ENCODE data around the gene SLC23A3.
A peak's percentile ranks its signal among the peaks of the same experiment; 100 is the strongest.

Gene SLC23A3

DNA sequence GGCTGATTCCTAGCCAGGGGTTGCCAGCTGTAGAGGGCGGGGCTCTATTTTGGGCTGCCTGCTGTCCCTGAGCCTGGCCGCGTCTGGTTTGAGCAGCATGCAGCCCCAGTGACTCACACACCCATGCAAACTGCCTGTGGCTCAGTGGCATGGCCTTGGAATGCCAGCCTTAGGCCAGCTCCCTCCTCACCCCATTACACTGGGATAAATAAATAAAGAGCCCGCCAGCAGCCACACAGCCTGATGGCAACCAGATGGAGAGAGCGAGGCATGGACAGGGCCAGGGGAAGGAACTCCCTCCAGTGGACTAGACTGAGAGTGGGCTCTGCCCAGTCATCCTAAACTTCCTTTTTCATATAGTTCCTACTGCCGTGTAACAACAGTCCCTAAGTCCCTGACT, 27.5 kb downstream of the SLC23A3 start:
- no peak for DNase-seq (ENCODE audit: low spot score)

DNA sequence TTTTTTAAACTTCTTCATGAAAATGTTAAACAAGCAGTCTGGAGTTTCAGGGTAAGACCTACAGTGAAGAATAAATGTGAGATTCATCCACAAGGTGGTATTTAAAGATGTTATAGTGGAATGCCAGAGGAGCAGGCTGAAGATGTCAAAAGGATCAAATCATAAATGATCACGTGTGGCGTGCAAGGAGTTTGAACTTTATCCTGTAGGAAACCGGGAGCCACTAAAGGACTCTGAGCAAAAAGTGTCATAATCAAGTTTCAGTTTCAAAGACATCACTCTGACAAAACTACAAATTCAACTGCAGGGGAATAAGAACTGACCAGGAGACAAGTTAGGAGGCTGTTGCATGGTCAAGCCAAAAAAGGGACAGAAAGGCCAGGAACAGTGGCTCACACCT, 29.1 kb downstream of the SLC23A3 start:
- no peak for DNase-seq (ENCODE audit: low spot score)

DNA sequence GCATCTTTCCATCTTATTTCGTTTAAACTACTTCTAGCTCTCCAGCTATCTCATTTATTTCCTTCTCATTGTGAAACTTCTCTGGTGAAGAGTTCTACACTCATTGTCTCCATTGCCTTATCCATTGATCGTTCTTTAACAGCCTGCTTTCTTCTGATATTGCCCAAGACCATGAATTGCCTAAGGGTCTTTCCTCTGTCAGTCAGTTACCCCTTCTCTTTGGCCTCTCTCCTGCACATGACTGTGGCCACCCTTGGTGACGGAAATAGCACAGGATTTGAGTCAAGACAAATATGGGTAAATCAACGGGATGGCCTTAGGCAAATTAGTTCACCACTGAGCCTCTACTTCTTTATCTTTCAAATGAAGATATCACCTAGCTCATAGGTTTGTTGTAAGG, 35.9 kb downstream of the SLC23A3 start:
- no peak for DNase-seq (ENCODE audit: low spot score)

DNA sequence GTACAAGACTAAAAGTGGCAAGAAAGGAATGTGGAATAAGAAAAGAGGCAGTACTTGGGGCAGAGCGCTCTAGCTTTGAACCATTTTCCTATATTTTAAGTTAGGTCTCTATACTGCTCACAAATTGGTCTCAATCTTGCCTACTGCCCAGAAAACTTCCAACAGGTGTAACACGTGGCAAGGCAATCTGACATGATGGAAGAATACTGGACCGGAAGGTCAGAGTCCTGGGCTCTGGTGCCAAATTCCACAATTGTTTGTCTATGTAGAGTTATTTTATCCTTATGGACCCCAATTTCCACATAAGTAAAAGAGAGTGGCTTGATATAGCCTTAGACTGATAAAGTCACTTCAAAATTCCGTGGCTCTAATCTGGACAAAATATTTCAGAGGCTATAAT, 38.1 kb downstream of the SLC23A3 start:
- DNase-seq (ENCODE audit: low spot score) = no peak

DNA sequence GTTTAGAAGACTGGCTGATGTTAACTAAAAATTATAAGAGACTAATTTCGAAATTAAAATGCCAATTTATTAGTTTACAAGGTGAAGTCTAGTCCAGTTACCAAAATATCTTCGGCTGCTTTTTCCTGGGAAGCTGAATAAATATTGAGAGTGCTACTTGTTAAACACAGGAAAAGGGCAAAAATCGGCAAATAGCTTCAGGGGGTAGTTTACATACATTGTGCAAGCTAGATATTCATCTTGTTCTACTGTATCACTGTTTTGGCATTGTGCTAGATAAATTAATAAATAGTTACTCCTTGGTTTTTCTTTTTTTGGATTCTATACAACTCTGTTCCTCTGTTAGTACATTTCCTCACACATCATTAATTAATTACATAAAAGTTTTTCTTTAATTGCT, 38.5 kb downstream of the SLC23A3 start:
- no peak for DNase-seq (ENCODE audit: low spot score)

DNA sequence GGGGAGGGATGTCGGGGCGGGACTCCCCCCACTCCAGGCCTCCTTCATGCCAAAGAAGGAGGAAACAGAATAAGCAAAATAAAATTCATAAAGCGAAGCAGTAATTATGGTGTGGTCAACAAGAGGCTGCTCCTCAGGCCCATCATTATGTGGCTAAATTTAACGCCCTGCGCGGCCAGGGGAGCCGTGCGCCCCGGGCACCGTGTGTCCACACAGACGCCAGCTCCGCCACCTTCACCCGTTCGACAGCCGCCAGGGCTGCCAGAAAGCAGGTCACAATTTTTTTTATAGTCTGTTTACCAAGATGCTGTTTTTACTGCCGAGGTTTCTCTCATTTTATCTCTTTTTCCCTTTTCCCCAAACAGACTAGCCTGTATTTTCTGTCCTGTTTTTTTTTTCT, 40.2 kb downstream of the SLC23A3 start:
- no peak for DNase-seq (ENCODE audit: low spot score)

DNA sequence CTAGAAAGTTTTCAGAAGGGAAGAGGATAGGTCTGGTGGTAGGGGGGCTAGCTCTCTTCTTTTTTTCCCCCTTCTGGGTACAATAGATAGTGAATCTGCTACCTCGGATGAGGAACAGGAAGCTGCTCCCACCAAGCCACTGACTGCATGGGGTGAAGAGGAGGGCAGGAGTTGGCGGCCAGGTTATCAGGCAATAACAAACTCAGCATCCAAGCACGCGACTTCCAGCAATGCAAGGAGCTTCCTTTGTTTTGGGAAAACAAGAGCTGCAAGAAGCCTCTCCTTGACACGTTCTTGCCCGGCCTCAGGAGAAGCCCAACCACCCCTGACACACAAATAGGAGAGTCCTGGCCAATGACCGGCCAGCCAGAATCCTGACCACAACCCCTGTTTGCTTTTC, 41.4 kb downstream of the SLC23A3 start:
- DNase-seq (ENCODE audit: low spot score) = no peak

DNA sequence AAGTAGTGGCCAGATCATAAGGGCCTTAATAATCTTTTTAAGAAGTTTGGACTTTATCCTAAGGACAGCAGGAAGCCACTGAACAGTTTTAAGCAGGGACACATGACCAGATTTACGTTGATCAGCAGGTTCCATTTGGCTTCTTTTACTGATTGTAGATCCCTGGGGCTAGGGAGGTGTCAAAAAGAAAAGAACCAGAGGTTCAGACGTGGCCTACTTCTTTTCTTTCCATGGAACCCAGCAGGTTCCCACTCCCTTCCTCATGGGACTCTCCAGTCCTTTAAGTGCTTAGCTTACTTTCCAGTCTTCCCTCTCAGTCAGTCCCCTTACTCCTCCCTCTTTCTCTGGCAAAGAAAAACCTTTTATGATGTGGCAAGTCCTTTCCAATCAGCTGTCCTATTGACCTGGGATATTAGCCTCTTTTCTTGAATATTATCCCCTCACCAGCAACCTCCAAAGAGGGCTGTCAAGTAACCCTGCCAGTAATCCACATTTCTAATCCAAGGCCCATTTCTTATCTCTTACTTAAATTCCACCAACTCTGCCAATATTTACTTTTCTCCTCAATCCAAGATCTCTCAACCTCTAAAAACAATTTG, 42.7 kb downstream of the SLC23A3 start:
- no peak for DNase-seq (ENCODE audit: low spot score)

DNA sequence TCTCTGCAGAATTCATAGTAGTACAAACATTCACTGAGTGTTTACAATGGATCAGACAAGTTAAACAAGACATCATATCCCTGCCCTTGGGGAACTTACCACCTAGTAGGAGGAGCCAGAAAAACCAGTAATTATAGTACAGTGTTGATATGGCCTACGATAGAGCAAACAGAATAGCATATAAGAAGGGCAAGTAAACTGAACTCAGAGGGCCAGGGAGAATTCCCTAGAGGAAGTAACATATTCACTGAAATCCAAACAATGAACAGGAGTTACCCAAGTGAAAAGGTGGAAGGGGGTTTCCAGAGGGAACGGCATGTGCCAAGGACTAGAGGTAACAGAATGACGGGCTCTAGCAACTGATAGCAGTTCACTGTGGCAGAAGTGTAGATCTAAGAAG, 43.3 kb downstream of the SLC23A3 start:
- no peak for DNase-seq (ENCODE audit: low spot score)

DNA sequence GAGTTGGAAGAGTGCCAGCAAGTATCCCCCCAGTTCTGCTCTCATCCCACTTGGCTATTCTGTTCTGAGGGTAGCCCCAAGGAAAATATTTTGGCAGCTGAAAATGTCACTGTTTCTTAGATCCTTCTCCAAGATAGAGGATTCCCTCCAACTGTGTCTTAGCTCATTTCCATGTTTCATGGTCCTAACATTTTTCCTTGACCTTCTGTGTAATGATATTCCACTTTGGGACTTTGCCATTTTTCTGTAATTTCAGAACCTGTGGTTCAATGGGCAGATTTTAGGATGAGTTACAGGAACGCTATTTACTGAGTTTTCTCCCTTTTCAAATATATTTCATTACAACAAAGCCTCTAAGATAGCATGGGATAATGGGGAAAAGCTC, 44.0 kb downstream of the SLC23A3 start:
- DNase-seq (ENCODE audit: low spot score) = no peak

DNA sequence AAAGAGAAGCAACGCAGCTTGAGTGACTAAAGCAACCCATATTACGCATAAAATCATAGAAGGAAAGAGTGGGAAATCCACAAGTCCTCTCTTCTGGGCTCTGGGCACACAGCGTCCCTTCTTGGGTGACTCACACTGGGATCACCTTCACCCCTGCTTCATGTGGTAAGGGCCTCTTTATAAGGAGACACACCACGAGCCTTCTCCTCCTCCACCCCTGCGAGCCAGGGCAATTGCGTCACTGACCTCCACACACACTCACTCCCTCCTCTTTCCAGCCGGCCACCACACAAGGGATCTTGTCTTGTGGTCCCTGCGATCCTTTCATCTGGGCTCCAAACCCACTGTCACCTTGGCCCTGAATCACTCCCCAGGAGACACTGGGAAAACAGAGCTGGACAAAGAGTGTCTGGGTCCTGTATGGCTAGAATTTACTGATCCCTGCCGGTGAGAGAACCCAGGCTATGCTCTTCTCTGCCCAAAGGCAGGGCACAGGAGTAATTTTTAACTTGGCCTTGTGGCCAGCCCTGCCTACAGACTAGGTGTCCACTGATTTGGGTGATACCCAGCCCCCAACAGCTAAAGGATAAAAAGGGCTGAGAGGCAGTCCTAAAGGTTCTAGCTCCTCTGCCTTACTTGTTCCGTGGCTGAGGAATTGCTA, 44.5 kb downstream of the SLC23A3 start:
- no peak for DNase-seq (ENCODE audit: low spot score)

DNA sequence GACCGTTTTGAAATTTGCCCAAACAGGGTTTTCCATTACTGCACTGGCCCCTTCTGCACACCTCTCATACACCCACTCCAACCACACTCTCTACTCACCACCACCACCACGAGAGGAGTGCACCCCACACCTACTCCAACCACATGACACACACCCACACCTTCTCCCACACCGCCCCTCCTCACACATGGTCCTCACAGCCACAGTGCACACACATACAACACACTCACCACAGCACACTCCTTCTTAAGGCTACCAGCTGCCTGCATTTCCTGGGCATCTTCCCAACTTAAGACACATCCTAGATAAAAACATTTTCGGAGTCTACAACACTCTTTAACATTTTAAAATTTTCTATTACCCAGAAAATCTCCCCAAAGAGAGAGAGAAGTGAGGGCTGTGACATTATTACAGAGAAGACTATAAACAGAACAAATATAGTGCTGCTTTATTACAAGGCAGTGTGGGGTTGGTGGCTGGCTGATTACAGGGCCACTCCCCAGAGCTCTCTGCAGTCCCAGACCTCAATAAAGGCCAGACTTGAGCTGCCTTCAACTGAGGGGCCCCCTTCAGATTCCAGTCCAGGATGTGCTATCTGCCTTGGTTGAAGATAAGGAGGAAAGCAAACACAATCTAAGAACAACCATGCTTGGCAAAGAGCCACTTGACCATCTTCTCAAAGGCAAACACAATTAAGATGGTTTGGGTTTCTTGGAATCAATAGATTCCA, 45.3 kb downstream of the SLC23A3 start:
- DNase-seq (ENCODE audit: low spot score) = no peak

DNA sequence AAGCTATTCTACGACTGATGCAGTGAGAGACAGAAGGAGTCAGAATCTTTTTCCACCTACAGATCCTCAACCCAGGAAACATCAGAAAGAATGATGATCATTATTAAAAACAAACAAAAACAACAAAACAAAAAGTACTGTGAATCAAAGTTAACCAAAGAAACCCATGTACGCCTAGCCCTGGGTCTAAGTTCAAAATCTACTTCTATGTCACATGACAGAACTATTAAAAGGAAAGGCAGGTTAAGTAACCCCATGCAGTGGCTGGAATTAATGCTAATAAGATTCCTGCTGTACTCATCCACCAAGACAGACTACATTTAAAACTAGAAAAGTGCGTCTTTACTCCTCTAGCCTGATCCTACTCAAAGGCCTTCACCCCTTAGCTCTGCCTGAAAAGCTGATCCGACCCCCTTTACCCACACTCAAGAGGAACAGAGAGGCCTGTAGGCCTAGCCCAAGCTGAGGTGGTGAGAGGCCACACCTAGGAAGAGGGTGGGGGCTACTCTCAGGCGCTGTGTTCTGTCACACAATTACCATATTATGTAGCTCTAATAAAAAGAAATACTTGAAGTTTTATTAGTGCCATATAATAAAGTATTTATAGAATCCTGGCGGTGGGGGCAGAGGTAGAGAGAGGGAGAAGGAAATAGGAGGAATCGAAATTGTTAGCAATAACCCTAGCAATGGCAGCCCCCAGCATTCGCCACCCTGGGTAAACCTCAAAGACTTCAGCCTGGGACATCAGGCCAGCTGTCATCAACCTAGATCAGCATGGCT, 46.3 kb downstream of the SLC23A3 start:
- DNase-seq (ENCODE audit: low spot score) = no peak

DNA sequence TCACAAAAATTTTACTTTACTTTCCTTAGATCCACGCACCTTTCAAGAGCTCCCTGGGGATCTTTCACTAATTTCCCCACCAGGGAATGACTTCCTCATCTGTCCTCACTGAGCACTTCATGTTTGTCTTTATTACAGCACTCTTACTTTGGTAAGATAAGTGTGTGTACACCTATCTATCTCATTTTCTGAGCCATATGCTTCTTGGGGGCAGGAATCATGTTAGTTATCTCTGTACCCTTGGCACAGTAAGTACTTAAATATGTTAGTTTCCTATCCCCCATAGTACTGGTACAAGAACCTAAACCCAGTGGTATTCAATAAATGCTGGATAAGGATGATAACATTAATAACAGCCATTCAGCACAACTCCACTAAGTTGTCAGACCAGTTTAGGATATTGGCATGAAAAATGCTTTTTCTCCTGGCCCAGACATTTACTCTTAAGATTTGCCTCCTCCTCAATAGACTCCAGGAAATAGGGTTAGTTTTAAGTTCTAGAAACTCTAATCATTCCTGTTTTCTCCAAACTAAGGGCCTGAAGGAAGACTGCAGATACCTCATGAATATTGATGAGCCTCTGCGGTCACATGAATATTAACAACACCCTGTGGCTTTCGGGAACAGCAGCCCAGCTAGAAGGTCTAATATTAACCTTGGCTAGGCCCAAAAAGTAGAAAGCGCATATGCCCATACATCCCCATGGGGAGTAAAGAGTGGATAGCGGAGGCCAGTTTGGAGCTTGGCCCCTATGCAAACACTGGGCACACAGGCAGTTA, 47.4 kb downstream of the SLC23A3 start:
- no peak for DNase-seq (ENCODE audit: low spot score)

DNA sequence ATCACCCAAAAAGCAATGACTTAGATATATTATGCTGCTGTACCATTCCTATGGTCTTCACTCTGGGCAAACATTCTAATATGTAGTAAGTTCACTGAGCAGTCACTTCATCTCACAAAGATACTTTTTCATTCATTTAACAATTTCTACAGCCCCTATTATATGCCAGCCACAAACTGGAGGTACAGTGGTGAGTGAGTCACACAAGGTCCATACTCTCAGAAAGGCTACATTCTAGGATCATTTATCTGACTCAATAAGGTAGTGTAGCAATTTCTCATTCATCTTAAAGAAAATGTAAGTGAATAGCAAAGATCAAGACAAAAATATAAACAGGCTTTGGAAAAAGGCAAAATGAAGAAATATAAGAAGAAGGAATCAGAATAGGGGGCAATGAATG, 49.7 kb downstream of the SLC23A3 start:
- DNase-seq (ENCODE audit: low spot score) = no peak

DNA sequence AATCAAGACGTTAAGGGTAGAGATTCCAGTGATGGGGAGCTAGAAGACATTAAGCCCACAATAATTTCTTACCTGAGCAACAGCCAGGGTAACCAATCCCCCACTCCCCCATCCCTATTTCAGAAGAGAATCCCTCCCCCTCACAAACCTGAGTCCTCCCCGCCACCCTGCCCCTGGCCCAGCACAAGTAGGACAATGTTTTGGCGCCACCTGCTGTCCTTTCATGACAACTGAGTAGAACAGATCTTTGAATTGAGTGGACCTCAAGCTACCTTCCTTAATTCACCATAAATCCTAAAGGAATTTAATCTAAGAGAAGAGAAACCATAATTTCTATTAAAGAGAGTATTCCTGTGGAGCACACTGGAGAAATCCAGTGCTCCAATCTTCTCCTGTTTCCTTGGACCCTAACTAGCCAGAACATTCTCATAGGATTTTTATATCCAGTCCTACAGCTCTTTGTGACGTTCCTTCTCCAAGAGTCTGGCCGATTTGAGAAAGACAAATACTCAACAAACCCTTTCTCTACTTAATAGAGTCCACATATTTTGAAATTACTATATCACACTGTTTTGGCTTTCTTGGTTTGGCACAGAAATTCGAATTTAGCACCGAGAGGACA, 50.3 kb downstream of the SLC23A3 start:
- peak; percentile 52 for DNase-seq (ENCODE audit: low spot score)

DNA sequence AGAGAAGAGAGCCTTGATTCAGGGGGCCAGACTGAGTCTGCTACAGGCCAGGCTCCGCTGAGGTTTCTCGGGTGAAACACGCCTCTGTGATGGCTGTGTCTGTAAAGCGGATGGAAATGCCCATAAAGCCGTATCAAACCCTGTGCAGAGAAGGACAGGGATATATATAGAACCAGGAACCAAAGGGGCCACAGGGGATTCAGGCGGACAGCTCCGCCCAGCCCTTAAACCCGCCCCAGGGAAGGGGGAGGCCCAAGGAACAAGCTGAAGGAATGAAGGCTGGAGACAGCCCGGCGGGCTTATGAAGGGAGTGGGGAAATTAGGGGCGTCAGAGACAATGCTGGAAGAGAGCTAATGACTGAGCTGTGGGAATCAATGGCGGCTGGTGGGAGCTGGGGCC, 51.3 kb downstream of the SLC23A3 start:
- DNase-seq (ENCODE audit: low spot score) = no peak

DNA sequence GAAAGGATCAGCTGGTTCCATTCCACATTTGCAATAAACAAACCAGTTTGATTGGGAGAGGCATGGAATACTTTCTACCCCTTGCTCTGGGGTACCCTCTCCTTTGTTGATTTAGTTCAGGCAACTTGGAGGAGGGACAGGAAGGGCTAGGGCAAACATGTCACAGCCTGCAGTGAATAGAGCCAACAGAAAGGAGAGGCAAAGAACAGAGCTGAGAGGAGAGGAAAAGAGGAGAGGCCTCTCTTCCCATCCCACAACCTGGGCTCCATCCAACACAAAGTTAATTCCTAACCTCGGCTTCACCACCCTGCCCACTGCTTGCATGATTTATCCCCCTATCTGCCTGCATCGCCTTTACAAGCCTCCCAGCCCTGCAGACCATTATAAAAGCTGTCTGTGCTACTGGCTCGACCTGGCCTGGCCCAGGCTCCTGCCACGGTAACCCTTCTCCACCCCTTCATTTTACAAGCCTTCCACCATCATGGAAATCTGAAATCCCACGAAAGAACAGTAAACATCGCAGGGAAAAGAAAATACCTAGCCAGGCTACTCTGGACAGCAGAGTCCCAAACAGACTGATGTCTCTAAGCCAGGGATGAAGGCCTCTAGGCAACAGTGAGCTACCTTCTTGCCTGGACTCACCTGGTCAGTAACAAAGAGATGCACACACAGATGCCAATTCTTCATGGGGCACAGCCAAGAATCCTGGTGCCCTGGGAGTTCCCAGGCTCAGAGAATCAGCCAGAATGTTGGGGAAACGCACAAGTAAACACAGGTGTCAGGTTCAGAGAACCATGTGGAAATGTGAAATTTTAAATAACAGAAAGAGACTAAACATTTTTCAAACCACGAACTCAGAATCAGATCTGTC, 52.8 kb downstream of the SLC23A3 start:
- no peak for DNase-seq (ENCODE audit: low spot score)

DNA sequence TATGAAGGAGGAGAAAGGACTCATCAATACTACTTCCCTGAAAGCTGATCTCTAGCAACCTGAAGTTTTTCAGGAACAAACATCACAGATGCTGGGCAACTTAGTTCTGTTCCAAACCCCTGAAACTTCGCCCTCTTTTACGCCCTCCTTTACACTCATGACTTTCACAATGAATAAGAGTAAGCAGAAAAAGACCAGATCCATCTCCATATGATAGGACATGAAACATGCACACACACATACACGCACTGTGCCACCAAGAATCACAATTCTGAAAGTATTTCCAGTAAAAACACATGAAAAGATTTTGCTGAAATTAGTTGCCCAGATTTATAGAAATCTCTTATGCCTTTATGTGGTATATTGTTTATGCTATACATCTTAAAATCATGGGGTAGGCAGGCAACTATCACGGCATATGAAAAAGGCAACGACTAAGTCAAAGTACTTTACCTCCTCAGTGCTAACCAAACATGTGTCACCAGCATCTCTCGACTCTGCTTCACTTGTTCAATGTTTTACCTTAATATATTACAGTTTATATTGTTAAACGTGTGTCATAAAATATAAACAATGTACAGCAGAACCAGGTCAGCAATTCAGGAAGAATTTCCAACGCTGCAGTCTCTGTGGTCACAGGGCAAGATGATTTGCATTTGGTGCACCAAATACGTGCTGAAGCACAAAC, 57.0 kb downstream of the SLC23A3 start:
- DNase-seq (ENCODE audit: low spot score) = no peak

DNA sequence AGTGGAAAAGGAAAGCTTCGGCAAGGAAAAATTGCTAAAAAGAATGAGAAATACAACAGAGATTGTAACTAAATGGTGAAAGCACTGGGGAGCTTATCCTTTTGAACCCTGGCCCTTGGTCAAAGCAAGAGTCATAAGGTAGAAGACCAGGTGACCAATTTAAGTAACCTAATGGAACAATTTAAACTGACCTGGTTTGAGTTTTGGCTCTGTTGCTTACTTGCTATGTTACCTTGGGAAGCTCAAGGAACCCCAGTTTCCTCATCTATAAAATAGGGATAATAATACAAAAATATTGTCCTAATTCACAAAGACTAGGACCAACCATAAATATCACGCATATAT, 57.8 kb downstream of the SLC23A3 start:
- DNase-seq (ENCODE audit: low spot score) = no peak
